HG02798 (cell line): ENCODE results near the gene CENPO.

Experiments used
- ATAC-seq: cut with Tn5 transposase; IDR thresholded peaks from one replicate; pipeline ENCODE4 v1.9.1; 2021; ENCODE audit warnings: mild to moderate bottlenecking; ENCODE audit not compliant: unreplicated experiment, poor library complexity

CENPO gene

GRCh38 chr2:24836206-24836605, 43.0 kb downstream of the CENPO start:
- ATAC-seq, result no peak

- ATAC-seq, result no peak
Measured at GRCh38 chr2:24836706-24837105, 43.5 kb downstream of the CENPO start.

GRCh38 chr2:24837996-24838513, 44.8 kb downstream of the CENPO start:
- no peak for ATAC-seq

- ATAC-seq, result no peak
Measured at GRCh38 chr2:24838541-24838940, 45.3 kb downstream of the CENPO start.

GRCh38 chr2:24839729-24840128, 46.5 kb downstream of the CENPO start:
- ATAC-seq, result no peak

GRCh38 chr2:24840164-24840869, 47.1 kb downstream of the CENPO start:
- ATAC-seq, result no peak

- ATAC-seq, result no peak
Measured at GRCh38 chr2:24840962-24841945, 48.0 kb downstream of the CENPO start.

GRCh38 chr2:24842081-24843050, 49.1 kb downstream of the CENPO start:
- ATAC-seq, result no peak

- ATAC-seq, result no peak
Measured at GRCh38 chr2:24843330-24843860, 50.2 kb downstream of the CENPO start.

GRCh38 chr2:24844023-24844685, 50.9 kb downstream of the CENPO start:
- no peak for ATAC-seq

GRCh38 chr2:24845691-24846090, 52.5 kb downstream of the CENPO start:
- no peak for ATAC-seq

GRCh38 chr2:24850944-24851343, 57.7 kb downstream of the CENPO start:
- no peak for ATAC-seq

GRCh38 chr2:24852026-24852425, 58.8 kb downstream of the CENPO start:
- no peak for ATAC-seq

GRCh38 chr2:24852431-24853020, 59.3 kb downstream of the CENPO start:
- no peak for ATAC-seq

GRCh38 chr2:24853046-24853445, 59.8 kb downstream of the CENPO start:
- ATAC-seq, result no peak

- no peak for ATAC-seq
Measured at GRCh38 chr2:24853996-24854395, 60.8 kb downstream of the CENPO start.

- ATAC-seq, result no peak
Measured at GRCh38 chr2:24855022-24855622, 61.9 kb downstream of the CENPO start.

GRCh38 chr2:24855726-24856125, 62.5 kb downstream of the CENPO start:
- no peak for ATAC-seq
